NCI-H748 treated with DMSO at 0.1 percent for 48 hours (cell line): ENCODE data around the gene FOXO3.
"Not testable (repeated sequence)": the region's sequence is repeated elsewhere in the genome, so short reads cannot be mapped to it uniquely, and the experiment has no call there.

Source experiments
- DNase-seq: peaks from one replicate; lab custom pipeline; 2025; lab: John Stamatoyannopoulos, UW

The FOXO3 gene

DNA sequence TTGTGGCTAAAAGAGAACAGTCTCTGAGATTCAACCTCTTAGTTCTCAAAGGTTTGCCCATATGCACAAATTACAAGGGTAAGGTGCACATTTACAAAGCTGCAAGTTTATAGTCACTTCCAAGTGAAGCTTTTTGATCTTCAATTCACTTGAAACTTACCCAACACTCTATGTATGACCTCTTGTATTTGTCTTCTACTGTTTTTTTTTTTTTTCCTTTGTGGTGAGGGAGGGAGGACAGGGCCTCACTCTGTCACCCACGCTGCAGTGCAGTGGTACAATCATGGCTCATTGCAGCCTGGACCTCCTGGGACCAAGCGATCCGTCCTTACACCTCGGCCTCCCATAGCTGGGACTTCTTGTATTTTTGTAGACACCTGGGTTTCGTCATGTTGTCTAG lies 4.5 kb upstream of the FOXO3 start:
- no peak for DNase-seq

DNA sequence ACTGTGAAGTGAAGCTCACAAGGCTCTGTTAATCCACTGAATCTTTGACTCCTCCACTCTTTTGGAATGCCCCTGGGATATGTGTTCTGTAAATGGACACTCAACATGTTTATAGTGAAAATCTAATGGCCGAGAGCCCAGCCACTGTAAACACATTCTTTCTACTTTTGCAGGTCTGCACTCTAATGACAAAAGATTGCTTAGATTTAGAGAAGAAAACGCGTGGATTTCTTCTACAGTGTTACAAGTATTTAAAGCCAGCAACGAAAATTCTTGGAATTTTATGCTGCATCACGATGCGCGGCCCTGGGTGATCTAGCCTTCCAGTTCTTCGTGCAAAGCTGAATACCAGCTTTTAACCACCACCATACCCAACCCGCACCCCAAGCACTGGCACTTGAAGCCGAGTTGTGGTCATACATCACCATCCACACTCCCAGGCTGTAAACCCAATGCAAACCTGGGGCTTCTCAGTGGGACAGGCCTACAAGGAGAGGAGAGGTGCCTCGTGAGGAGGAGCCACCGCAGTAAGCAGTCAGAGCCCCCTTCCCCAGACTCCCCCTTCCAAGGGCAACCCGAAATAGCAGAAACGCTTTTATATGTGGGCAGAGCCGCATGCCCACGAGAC lies 3.7 kb upstream of the FOXO3 start:
- DNase-seq, result no peak

- peak; percentile 80 for DNase-seq
Observed at GRCh38 chr6:108557494-108558371, 3.0 kb upstream of the FOXO3 start.

GRCh38 chr6:108558372-108559096 lies 2.2 kb upstream of the FOXO3 start:
- DNase-seq, result peak; percentile 97

DNA sequence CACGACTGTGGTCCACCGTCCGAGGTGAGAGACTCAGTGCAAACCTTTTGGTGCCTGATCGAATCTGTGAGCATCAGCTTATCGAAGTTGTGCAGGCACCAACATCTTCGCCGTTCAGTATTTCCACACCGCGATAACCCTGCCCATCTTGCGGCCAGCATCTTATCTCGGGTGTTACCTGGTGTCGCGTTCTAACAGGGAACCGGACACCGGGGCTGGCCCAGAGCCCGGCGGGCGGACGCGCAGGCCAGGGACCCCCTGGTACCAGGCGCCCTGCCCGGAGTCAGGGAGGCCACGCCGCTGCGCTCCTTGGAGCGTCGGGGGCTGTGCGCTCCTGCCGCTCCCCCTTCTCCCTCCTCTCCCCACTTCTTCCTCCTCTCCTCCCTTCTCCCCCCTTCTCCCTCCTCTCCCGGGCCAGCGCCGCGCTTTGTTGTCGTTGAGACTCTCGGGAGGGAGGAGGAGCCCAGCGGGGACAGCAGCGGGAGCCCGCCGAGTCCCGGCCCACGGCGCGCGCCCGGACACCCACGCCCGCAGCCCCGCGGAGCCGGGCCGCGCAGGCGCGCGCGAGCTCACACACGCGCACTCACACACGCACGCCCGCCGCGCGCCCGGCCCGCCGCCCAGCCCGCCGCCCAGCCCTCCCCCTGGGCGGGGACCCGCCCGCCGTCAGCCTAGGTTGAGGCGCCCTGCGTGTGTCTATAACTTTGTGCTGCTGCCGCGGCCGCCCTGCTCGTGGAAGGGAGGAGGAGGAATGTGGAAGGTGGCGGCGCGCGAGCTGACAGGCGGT lies 1.4 kb upstream of the FOXO3 start:
- peak; percentile 78 for DNase-seq

GRCh38 chr6:108559884-108560462 lies 744 bp upstream of the FOXO3 start:
- DNase-seq, result peak; percentile 60

DNA sequence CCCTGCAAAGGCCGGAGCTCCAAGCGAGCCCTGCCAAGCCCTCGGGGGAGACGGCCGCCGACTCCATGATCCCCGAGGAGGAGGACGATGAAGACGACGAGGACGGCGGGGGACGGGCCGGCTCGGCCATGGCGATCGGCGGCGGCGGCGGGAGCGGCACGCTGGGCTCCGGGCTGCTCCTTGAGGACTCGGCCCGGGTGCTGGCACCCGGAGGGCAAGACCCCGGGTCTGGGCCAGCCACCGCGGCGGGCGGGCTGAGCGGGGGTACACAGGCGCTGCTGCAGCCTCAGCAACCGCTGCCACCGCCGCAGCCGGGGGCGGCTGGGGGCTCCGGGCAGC lies 561 bp downstream of the FOXO3 start:
- DNase-seq, result not testable (repeated sequence)

DNA sequence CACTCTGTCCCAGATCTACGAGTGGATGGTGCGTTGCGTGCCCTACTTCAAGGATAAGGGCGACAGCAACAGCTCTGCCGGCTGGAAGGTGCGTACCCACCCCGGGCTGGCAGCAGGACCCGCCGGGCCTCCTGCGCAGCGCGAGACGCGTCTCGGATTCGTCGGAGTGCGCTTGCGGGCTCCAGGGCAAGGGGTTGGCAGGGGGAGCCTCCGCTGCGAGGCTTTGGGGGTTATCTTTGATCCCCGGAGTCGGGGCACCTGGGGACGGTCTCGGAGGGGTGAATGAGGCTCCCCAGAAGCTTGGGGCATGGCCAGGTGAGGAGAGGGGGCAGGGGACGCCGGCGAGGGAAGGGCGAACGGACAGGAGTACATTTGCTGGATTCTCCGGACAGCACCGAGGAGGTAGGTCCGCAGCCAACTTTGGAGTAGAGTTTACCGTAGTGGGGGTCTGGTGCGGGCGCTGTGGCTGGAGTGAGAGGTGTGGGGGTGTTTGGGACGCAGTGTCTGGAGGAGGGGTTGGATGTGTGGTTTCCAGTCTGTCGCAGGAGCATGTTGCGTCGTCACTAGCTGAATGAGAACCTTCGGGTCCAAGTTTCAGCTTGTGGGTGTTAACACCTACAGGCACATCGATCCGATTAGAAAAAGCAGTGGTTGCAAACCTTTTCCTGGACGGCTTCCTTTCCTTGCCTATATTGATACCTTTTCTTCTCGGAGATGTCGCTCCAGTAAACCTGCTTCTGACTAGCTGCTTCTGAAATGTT lies 1.2 kb downstream of the FOXO3 start:
- peak; percentile 18 for DNase-seq

DNA sequence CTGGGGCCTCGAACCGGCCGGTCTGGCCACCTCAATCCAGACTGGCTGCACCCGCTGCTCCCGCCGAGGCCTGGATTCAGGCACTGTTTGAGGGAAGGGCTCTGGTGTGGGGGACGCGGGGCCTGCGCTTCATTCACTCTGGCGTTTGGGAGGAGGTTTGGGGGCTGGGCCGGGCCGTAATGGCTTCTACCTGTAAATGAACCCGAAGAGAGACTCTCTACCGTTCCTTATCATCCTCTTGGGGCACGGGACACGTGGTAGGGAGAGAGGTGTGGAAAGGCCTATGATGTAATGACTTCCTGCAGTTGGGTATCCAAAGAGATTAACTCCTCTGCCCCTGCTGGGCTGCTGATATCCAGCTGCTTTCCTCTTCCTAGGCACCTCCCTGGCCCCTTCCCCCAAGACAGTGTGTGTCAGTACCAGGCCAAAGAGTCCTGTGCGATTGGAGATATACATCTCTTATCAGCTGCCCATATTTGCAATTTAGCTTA lies 1.8 kb downstream of the FOXO3 start:
- DNase-seq, result peak; percentile 21

- no peak for DNase-seq
Observed at GRCh38 chr6:108563292-108563691, 2.6 kb downstream of the FOXO3 start.

DNA sequence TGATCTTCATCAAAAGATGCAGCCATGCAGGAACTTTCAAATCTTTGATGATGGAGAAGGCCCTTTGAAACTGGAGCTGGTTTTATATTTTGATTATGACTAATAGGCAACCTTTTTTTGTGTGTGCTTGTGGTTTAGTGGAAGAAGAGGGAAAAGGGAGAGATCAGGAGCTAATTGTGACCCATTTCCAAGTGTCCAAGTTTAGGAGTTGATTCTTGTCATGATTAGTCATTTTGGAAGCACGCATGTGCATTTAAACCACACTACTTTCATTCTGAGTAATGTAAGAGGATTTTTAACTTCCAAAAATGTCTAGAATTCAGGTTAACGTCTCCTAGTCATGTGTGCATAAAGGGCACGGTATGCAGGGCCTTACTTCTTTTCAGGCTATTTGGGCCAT lies 3.5 kb downstream of the FOXO3 start:
- no peak for DNase-seq

GRCh38 chr6:108565091-108565766 lies 4.5 kb downstream of the FOXO3 start:
- no peak for DNase-seq

DNA sequence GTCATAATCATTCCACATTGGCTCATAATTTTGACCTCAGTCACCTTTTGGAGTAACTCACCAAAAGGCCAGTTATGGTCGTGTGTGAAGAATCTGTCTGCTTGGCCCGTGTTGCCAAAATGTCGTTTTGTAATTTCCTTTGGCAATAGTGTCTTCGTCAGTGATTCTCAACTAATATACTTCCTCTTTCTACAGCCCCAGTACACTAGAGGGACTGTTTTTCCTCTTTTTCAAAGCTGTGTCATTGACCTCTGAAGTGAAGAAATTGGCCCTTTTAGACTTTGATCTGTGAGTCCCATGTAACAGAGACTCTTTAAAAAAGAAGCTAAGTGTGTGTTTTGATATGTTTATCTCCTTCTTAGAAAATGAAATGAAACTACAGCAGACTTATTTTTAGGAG lies 5.2 kb downstream of the FOXO3 start:
- DNase-seq, result no peak

DNA sequence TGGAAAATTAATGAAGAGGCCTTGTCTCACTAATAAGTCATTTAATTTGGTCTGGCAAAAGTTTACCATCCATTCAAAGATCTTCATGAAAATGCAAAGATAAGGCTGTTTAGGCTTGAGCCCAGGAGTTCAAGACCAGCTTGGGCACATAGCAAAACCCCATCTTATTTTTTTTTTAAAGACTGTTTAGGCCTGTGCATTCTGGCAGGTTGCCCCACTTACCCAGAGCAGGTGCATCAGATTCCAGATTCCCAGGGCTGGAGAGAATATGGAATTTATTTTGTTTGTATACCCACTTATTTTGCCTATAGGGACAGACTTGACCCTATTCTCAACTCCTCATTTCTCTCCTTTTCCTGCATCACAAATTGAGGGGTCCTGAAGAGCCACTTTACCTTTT lies 5.7 kb downstream of the FOXO3 start:
- DNase-seq, result no peak

- no peak for DNase-seq
Observed at GRCh38 chr6:108568101-108568500, 7.4 kb downstream of the FOXO3 start.

GRCh38 chr6:108568551-108569305 lies 8.0 kb downstream of the FOXO3 start:
- DNase-seq, result no peak

- DNase-seq, result no peak
Observed at GRCh38 chr6:108570517-108570916, 9.8 kb downstream of the FOXO3 start.

GRCh38 chr6:108574457-108575141 lies 13.9 kb downstream of the FOXO3 start:
- DNase-seq, result no peak

GRCh38 chr6:108575905-108576494 lies 15.3 kb downstream of the FOXO3 start:
- DNase-seq, result no peak
